GM23338 (cell line): ENCODE results near the gene METTL14. TPM values are rescaled to one million over a fixed set of nuclear protein-coding genes. Genes with fewer than 3 reads are reported as not detected.

Experiments used
- ATAC-seq: fragments of 200-7000 bp; cut with Tn5 transposase; 3 replicates; pipeline ENCODE4 v1.9.1; 2020
- DNase-seq: peaks from one replicate; pipeline ENCODE4 v3.0.0-alpha.2; 2015; ENCODE audit warnings: low spot score
- H2AFZ ChIP-seq: fragments of 200-600 bp; sonication (generic); 2 replicates; pipeline ENCODE4 v1.8.0; 2016; ENCODE audit warnings: antibody characterized with exemption, mild to moderate bottlenecking, moderate library complexity
- H3F3A ChIP-seq: fragments of 200-600 bp; sonication (generic); replicated peaks from 2 replicates; pipeline ENCODE4 v1.8.0; 2017; ENCODE audit warnings: antibody characterized with exemption, mixed run types, low read depth
- H3K27ac ChIP-seq: fragments of 200-600 bp; sonication (generic); 2 replicates; pipeline ENCODE4 v1.6.1; 2016; ENCODE audit warnings: low read depth
- H3K27me3 ChIP-seq: fragments of 200-600 bp; sonication (generic); 2 replicates; pipeline ENCODE4 v1.8.0; 2016; ENCODE audit warnings: mild to moderate bottlenecking, mixed run types, moderate library complexity; ENCODE audit not compliant: insufficient read depth
- H3K36me3 ChIP-seq: fragments of 200-600 bp; sonication (generic); 2 replicates; pipeline ENCODE4 v1.8.0; 2016; ENCODE audit warnings: mild to moderate bottlenecking; ENCODE audit not compliant: insufficient read depth
- H3K4me1 ChIP-seq: fragments of 200-600 bp; sonication (generic); 2 replicates; pipeline ENCODE4 v1.8.0; 2016; ENCODE audit warnings: mild to moderate bottlenecking, moderate library complexity; ENCODE audit not compliant: insufficient read depth
- H3K4me2 ChIP-seq: fragments of 200-600 bp; sonication (generic); 2 replicates; pipeline ENCODE4 v1.7.1; 2017; ENCODE audit warnings: mixed run types
- H3K4me3 ChIP-seq: fragments of 200-600 bp; sonication (generic); 2 replicates; pipeline ENCODE4 v1.6.1; 2016; ENCODE audit warnings: mixed run types
- H3K79me2 ChIP-seq: fragments of 200-600 bp; sonication (generic); replicated peaks from 2 replicates; pipeline ENCODE4 v1.8.0; 2017; ENCODE audit warnings: mild to moderate bottlenecking; ENCODE audit not compliant: insufficient read depth
- H3K9me2 ChIP-seq: fragments of 200-600 bp; sonication (generic); 2 replicates; pipeline ENCODE4 v1.8.0; 2017; ENCODE audit not compliant: insufficient read depth
- H4K20me1 ChIP-seq: fragments of 200-600 bp; sonication (generic); replicated peaks from 2 replicates; pipeline ENCODE4 v1.8.0; 2017; ENCODE audit warnings: mild to moderate bottlenecking; ENCODE audit not compliant: insufficient read depth
- H3K27ac Mint-ChIP-seq: 2 replicates; pipeline ENCODE4 v1.8.0; 2020; ENCODE audit warnings: inconsistent platforms, mild to moderate bottlenecking, moderate library complexity, mixed read lengths
- H3K27me3 Mint-ChIP-seq: 3 replicates; pipeline ENCODE4 v1.8.0; 2022; ENCODE audit warnings: low read depth, mild to moderate bottlenecking, moderate library complexity, mixed read lengths, inconsistent platforms; ENCODE audit not compliant: insufficient read depth, poor library complexity
- H3K36me3 Mint-ChIP-seq: 3 replicates; pipeline ENCODE4 v1.8.0; 2021; ENCODE audit warnings: low read depth, mild to moderate bottlenecking, inconsistent platforms, moderate library complexity, mixed read lengths
- H3K4me1 Mint-ChIP-seq: 3 replicates; pipeline ENCODE4 v1.8.0; 2020; ENCODE audit warnings: mild to moderate bottlenecking, inconsistent platforms, mixed read lengths
- H3K4me3 Mint-ChIP-seq: 3 replicates; pipeline ENCODE4 v1.8.0; 2021; ENCODE audit warnings: moderate library complexity, mild to moderate bottlenecking, inconsistent platforms, mixed read lengths
- H3K9me3 Mint-ChIP-seq: 3 replicates; pipeline ENCODE4 v1.8.0; 2020; ENCODE audit warnings: moderate library complexity, mild to moderate bottlenecking, inconsistent platforms, mixed read lengths
- CREB1 ChIP-seq: fragments of 250-450 bp; sonication (Bioruptor Pico); IDR thresholded peaks from 2 replicates; pipeline ENCODE4 v1.5.0; 2020; ENCODE audit warnings: low read depth, mild to moderate bottlenecking, moderate library complexity
- CTCF ChIP-seq, 2 experiments: fragments of 200-600 bp in 1 of 2; sonication (generic) in 1 of 2; conservative IDR thresholded peaks; 2 replicates each; pipeline versions ENCODE4 v1.5.1 to v1.6.1; 2016 to 2017; ENCODE audit warnings: antibody characterized with exemption in 2 of 2, low read depth in 2 of 2, mild to moderate bottlenecking in 2 of 2, moderate library complexity in 1 of 2
- EZH2 ChIP-seq: fragments of 200-600 bp; sonication (generic); IDR thresholded peaks from one replicate; pipeline ENCODE4 v1.8.0; 2017; ENCODE audit warnings: antibody characterized with exemption, mild to moderate bottlenecking, low read depth; ENCODE audit not compliant: unreplicated experiment
- EZH2phosphoT487 ChIP-seq: fragments of 200-600 bp; sonication (generic); IDR thresholded peaks from one replicate; pipeline ENCODE4 v1.8.1; 2018; ENCODE audit warnings: antibody characterized with exemption; ENCODE audit not compliant: unreplicated experiment
- POLR2AphosphoS5 ChIP-seq: IDR thresholded peaks from 2 replicates; pipeline ENCODE4 v1.6.1; 2016; ENCODE audit warnings: antibody characterized with exemption, low read depth
- REST ChIP-seq: IDR thresholded peaks from one replicate; pipeline ENCODE4 v1.6.1; 2018; ENCODE audit warnings: antibody characterized with exemption; ENCODE audit not compliant: unreplicated experiment
- STAT1 ChIP-seq: IDR thresholded peaks from one replicate; pipeline ENCODE4 v1.6.1; 2016; ENCODE audit warnings: antibody characterized with exemption; ENCODE audit not compliant: unreplicated experiment
- ZNF331 ChIP-seq: fragments of 250-450 bp; sonication (Bioruptor Pico); IDR thresholded peaks from 2 replicates; pipeline ENCODE4 v1.5.0; 2020; ENCODE audit warnings: low read depth, mild to moderate bottlenecking, moderate library complexity
- ZNF462 ChIP-seq: fragments of 250-450 bp; sonication (Bioruptor Pico); IDR thresholded peaks from 2 replicates; pipeline ENCODE4 v1.5.0; 2020; ENCODE audit warnings: mild to moderate bottlenecking, moderate library complexity
- polyA plus RNA-seq: library from polyadenylated mRNA; unstranded; fragments of >200 nt; fragmentation: Nextera tagmentation; extraction: Ambion mirVana; gene quantifications from 2 replicates; pipeline ENCODE4 v1.2.1, GENCODE V29; 2016
- total RNA-seq: library from RNA; depleted of rRNA; stranded (reverse); fragments of >200 nt; shearing (Covaris generic); gene quantifications from 2 replicates; pipeline ENCODE4 v1.2.3, GENCODE V29; 2014
- TF ChIP-seq, protein P1 (sequence below): IDR thresholded peaks from 2 replicates; pipeline ENCODE4 v1.6.1; 2016; ENCODE audit warnings: antibody characterized with exemption

Gene METTL14
- total and polyA plus RNA-seq, 2 experiments from 2014 or later: 39.3 to 56.8 TPM

- Histone ChIP-seq H3K4me1 (no peaks in the 10 kb centered on the region), H3K79me2 (no peaks in the 10 kb centered on the region; the same call in 1 of the 2 replicates), H3F3A (no peaks in the 10 kb centered on the region), H3K4me3 (no peak overlapping the region), H3K4me2 (no peak overlapping the region), H2AFZ (no peak overlapping the region), H4K20me1 (no peaks in the 10 kb centered on the region), H3K27me3 (no peaks in the 10 kb centered on the region), H3K27ac (no peak overlapping the region), H3K36me3 (peaks cover 14% of the 10 kb centered on the region; the same call in 1 of the 2 replicates), H3K9me2 (no peaks in the 10 kb centered on the region)
- DNase-seq (no peak), ATAC-seq (no peak)
- no peak for TF ChIP-seq EZH2phosphoT487
- no peak for TF ChIP-seq ZNF331 (CRISPR knock-in tag)
- TF ChIP-seq CTCF (conservative IDR thresholded peaks at IDR 0.05; ENCODE audit: low read depth in 2 of 2): no peak
- TF ChIP-seq EZH2: no peak
- TF ChIP-seq, protein P1, sequence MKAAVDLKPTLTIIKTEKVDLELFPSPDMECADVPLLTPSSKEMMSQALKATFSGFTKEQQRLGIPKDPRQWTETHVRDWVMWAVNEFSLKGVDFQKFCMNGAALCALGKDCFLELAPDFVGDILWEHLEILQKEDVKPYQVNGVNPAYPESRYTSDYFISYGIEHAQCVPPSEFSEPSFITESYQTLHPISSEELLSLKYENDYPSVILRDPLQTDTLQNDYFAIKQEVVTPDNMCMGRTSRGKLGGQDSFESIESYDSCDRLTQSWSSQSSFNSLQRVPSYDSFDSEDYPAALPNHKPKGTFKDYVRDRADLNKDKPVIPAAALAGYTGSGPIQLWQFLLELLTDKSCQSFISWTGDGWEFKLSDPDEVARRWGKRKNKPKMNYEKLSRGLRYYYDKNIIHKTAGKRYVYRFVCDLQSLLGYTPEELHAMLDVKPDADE: no peak
- TF ChIP-seq POLR2AphosphoS5: no peak
- TF ChIP-seq CREB1: no peak
- TF ChIP-seq STAT1: no peak
- no peak for TF ChIP-seq ZNF462 (CRISPR knock-in tag)
- TF ChIP-seq REST: no peak
- Mint-ChIP-seq H3K36me3 (peaks cover 22% of the 10 kb centered on the region), H3K4me3 (no peak overlapping the region), H3K4me1 (no peaks in the 10 kb centered on the region), H3K27ac (no peak overlapping the region), H3K9me3 (no peaks in the 10 kb centered on the region), H3K27me3 (peaks cover 1% of the 10 kb centered on the region)
These were observed 25.9 kb downstream of the METTL14 start for GRCh38 chr4:118711052-118711451.
